KOPT-K1 (cell line): ENCODE data around the gene KCNAB3.

Experiments used
- H3K27ac ChIP-seq: fragments of 200-600 bp; sonication (generic); 2 replicates; pipeline ENCODE4 v1.5.1; 2016; ENCODE audit warnings: antibody characterized with exemption, mild to moderate bottlenecking, low read depth, low read length; ENCODE audit not compliant: poor library complexity, severe bottlenecking
- H3K36me3 ChIP-seq: fragments of 200-600 bp; sonication (generic); 2 replicates; pipeline ENCODE4 v1.5.1; 2017; ENCODE audit warnings: antibody characterized with exemption, mild to moderate bottlenecking, low read length, moderate library complexity; ENCODE audit not compliant: insufficient read depth
- H3K9me3 ChIP-seq: fragments of 200-600 bp; sonication (generic); 2 replicates; pipeline ENCODE4 v1.5.1; 2017; ENCODE audit warnings: antibody characterized with exemption, low read length, mild to moderate bottlenecking; ENCODE audit not compliant: insufficient read depth, poor library complexity, severe bottlenecking

KCNAB3 gene

DNA sequence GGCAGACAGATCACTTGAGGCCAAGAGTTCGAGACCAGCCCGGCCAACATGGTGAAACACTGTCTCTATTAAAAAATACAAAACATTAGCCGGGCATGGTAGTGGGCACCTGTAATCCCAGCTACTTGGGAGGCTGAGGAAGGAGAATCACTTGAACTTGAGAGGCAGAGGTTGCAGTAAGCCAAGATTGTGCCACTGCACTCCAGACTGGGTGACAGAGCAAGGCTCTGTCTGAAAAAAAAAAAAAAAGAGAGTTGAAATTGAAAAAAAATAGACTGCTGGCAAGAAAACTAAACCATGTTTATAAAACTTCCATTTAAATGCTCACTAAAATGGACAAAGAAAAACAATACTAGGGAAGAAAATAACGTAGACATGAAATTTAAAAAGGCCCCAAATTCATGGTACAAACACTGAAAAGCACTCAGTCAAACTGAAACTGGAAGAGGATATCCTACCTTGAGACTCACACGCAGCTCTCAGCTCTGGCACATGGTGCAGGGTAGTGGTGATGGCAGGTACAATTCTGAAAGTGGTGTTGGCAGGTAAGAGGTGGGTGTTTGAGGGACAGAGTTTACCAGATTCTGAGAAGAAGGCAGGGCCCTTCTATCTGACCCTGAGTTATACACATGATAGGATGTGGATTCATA is 21.6 kb upstream of the KCNAB3 start:
- no peaks in the 10 kb centered on the region for H3K9me3 ChIP-seq
- peaks cover 42% of the 10 kb centered on the region for H3K36me3 ChIP-seq
- no peak overlapping the region for H3K27ac ChIP-seq

DNA sequence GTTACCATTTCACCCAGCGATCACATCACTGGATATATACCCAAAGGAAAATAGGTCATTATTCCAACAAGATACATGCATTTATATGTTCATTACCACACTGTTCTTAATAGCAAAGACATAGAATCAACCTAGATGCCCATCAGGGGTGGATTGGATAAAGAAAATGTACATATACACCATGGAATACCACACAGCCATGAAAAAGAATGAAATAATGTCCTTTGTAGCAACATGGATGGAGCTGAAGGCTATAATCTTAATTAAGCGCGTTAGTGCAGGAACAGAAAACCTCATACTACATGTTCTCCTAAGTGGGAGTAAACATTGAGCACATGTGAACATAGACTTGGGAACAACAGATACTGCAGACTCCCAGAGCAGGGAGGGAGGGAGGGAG is 20.9 kb upstream of the KCNAB3 start:
- Histone ChIP-seq H3K36me3 (peaks cover 49% of the 10 kb centered on the region), H3K27ac (no peak overlapping the region), H3K9me3 (no peaks in the 10 kb centered on the region)

DNA sequence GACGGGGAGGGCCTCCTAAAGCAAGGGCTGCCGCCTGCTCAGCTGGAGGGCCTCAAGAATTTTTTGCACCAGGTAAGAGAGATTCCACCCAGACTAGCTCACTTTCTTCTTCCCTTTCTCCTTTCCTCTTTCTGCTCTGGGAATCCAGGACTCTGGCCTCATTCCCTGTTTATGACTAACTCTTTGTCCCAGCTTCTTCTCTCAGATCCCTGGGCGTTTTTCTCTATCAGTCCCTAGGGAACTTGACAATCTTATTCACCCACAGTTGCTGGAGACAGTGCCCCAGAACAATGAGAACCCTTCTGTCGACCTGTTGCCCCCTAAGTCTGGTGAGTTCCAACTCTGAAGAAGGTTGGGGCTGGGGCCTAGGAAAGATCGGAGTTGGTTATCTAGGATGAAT is 18.0 kb upstream of the KCNAB3 start:
- no peaks in the 10 kb centered on the region for H3K9me3 ChIP-seq
- H3K36me3 ChIP-seq = peaks cover 79% of the 10 kb centered on the region
- H3K27ac ChIP-seq = no peak overlapping the region

DNA sequence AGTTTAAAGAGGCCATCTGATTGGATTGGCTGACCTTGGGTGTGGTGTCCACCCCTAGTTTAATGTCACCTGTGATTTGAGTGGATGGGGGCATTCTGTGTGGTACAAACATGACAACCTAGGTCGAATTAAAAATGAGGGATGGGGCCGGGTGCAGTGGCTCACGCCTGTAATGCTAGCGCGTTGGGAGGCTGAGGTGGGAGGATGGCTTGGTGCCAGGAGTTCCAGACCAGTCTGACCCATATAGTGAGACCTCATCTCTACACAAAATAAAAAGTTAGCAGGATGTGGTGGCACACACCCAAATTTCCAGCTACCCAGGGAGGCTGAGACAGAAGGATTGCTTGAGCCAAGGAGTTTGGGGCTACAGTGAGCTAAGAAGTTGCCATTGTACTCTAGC is 16.8 kb upstream of the KCNAB3 start:
- Histone ChIP-seq H3K27ac (no peak overlapping the region), H3K36me3 (peaks cover 91% of the 10 kb centered on the region), H3K9me3 (no peaks in the 10 kb centered on the region)

DNA sequence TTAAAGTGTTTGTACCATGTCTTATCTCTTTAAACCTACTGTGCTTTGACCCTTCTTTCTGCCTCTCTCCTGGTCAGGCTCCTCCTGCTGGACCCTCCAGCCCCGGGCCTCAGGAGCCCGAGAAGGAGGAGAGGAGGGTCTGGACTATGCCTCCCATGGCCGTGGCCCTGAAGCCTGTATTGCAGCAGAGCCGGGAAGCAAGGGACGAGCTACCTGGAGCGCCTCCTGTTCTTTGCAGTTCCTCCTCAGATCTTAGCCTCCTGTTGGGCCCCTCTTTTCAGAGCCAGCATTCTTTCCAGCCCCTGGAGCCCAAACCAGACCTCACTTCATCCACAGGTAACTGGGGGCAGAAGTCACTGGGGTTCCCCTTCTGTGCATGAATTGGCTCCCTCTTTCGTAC is 16.0 kb upstream of the KCNAB3 start:
- Histone ChIP-seq H3K9me3 (no peaks in the 10 kb centered on the region), H3K27ac (no peak overlapping the region), H3K36me3 (peaks cover 98% of the 10 kb centered on the region)

DNA sequence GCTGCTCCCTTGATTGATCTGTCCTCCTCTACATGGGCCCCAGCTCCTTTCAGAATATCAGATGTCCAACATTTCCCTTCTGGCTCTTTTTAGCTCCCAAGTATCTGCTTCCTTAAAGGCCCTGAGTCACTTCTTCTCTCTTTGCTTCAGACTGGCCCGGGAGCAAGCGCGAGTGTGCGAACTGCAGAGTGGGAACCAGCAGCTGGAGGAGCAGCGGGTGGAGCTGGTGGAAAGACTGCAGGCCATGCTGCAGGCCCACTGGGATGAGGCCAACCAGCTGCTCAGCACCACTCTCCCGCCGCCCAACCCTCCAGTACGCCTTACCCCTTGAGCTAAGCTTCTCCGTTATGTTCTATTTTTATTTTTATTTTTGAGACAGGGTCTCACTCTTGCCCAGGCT is 14.7 kb upstream of the KCNAB3 start:
- Histone ChIP-seq H3K36me3 (peaks cover 98% of the 10 kb centered on the region), H3K9me3 (no peaks in the 10 kb centered on the region)

DNA sequence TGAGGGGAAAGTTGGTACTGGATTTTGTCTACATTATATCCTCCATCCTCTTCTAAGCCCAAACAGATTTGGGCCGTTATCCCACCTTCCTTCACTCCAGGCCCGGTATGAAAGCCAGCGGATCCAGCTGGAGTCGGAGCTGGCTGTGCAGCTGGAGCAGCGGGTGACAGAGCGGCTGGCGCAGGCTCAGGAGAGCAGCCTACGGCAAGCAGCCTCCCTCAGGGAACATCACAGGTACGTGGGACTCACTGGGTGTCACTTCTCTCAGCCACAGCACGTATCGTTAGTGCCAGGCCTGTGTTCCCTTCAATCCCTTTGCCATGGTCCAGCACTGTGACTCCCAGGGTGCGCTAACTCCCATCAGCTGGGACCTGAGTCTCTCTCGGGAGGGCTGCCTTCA is 13.6 kb upstream of the KCNAB3 start:
- Histone ChIP-seq H3K9me3 (no peaks in the 10 kb centered on the region), H3K27ac (no peak overlapping the region), H3K36me3 (peaks cover 98% of the 10 kb centered on the region)

More for the DNA sequence above, 14.7 kb upstream of the KCNAB3 start:
- no peak overlapping the region for H3K27ac ChIP-seq

DNA sequence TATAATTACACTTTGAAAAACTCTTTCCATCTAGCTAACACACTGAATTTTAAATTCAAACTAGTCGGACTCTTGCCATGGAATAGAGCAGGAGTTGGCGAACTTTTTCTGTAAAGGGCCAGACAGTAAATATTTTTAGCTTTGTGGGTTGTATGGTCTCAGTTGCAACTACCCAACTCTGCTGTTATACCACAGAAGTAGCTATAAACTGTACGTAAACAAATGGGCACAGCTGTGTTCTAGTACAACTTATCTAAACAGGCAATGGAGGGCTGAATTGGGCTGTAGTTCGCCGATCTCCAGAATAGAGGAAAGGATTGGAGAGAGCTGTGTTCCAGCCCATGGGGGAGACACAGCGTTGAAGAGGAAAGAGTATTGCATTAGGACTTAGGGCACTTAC is 11.1 kb upstream of the KCNAB3 start:
- Histone ChIP-seq H3K36me3 (peaks cover 96% of the 10 kb centered on the region), H3K9me3 (no peaks in the 10 kb centered on the region)

DNA sequence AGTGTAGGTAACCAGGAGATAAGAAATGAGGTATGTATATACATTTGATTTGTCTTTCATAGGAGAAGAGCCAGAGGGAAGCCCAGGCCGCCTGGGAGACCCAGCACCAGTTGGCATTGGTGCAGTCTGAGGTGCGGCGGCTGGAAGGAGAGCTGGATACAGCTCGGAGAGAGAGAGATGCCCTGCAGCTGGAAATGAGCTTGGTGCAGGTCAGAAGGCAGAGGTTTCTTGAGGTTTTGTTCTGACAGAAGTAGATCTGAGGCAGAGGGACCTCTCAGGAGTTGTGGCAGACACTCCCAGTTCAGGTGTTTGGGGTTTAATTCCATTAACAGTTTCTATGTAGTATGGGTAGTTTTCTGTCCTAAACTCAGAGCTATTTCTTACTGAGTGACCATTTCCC is 10.4 kb upstream of the KCNAB3 start:
- H3K36me3 ChIP-seq = peaks cover 94% of the 10 kb centered on the region
- H3K9me3 ChIP-seq = no peaks in the 10 kb centered on the region
- H3K27ac ChIP-seq = no peak overlapping the region

More for the DNA sequence above, 11.1 kb upstream of the KCNAB3 start:
- H3K27ac ChIP-seq = no peak overlapping the region

DNA sequence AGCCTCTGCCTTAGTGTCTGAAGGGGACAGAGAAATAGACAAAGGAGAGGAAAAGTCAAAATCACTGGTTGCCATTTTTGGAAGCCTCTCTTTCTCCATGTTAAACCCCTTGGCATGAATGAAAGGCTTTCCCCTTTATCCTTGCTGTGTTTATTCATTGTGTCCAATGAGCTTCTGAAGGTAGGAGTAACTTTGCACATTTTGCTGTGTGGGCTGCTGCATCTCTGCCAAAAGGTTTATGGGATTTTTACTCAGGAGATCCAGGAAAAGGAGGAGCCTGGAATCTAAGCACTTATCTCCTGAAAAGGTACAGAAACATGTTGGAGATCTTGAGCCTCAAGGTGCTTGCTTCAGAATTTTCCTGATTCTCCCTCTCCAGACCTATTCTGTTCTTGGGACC is 6.2 kb upstream of the KCNAB3 start:
- Histone ChIP-seq H3K36me3 (peaks cover 65% of the 10 kb centered on the region), H3K9me3 (no peaks in the 10 kb centered on the region), H3K27ac (no peak overlapping the region)

DNA sequence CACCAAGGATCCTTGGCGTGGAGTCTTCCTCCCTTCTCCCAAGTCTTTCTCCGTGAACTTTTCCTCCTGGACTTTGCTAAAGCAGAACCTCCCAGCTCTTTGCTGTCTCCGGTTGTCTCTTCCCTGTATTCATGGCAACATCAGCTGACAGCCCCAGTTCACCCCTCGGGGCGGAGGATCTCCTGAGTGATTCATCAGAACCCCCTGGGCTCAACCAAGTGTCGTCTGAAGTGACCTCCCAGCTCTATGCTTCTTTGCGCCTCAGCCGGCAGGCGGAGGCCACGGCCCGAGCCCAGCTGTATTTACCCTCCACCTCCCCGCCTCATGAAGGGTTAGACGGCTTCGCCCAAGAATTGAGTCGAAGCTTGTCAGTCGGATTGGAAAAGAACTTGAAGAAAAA is 3.3 kb upstream of the KCNAB3 start:
- peaks cover 36% of the 10 kb centered on the region for H3K36me3 ChIP-seq
- H3K27ac ChIP-seq = peak overlapping the region; percentile 92

DNA sequence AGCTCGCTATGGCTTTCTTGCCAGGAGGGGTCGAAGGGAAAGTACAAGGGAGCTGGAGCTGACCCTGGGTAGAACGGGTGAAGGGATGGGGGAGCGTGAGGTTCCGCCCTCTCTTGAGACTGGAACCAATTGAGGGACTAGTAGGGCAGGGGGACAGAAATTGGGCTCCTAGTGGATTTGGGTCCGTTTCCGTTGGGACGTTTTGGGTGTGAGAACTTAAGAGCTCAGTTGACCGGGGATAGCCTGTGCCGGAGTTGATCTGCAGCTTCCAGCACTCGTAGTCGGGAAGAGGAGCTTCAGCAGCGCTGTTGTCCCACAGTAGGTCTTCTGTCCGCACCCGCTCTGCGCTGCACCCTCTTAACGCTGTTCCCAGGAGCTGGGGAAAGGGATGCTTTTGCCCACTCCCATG is 2.8 kb upstream of the KCNAB3 start:
- peak overlapping the region; percentile 92 for H3K27ac ChIP-seq
- no peaks in the 10 kb centered on the region for H3K9me3 ChIP-seq
- H3K36me3 ChIP-seq = peaks cover 34% of the 10 kb centered on the region

More for the DNA sequence above, 3.3 kb upstream of the KCNAB3 start:
- no peaks in the 10 kb centered on the region for H3K9me3 ChIP-seq

DNA sequence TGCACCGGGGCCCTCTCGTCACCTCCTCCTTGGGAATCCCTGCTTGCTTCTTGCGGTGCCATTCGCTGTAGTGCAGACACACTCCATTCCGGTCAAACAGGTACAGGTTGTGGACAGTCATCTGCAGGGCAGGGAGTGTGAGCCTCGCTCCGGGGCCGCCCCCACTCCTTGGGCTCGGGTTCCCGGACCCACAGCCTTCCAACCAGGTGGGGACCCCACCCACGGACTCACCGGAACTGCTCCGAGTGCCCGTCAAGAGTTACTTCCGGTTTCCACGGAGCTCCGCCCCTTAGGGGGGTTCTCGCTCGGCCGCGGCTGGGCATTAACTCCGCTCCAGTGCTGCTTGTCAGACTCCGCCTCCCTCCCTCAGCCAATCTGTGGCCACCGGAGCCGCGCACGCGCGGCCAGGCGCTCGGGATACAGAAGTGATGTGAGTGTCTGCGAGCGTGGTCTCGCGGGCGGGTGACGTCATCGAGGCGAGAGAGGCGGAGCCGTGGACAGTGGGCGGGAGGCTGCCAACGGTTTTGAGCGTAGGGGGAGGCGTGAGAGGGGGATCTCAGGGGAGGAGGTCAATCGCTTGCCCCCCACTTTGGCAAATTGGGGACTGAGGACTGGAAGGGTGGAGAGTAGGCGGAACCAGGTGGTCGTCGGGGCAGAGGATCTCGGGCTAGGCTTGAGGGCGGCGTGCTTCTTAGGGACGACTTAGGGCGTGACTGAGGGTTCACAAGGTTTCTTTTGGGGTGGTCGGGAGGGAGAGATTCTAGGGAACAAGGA is 2.2 kb upstream of the KCNAB3 start, which contains the start of the genes CNTROB and TRAPPC1:
CNTROB (plus strand) TSS at position 498 of the 774 bp plus-strand sequence. CDS start 874 bp downstream, outside the sequence.
TRAPPC1 (minus strand) TSS at position 238 of the 774 bp plus-strand sequence; CDS start at position 121, 117 bp downstream.
- H3K27ac ChIP-seq = peak within 1 kb of the TSS; percentile 92
- no peaks in the 10 kb centered on the region for H3K9me3 ChIP-seq
- peaks cover 30% of the 10 kb centered on the region for H3K36me3 ChIP-seq

DNA sequence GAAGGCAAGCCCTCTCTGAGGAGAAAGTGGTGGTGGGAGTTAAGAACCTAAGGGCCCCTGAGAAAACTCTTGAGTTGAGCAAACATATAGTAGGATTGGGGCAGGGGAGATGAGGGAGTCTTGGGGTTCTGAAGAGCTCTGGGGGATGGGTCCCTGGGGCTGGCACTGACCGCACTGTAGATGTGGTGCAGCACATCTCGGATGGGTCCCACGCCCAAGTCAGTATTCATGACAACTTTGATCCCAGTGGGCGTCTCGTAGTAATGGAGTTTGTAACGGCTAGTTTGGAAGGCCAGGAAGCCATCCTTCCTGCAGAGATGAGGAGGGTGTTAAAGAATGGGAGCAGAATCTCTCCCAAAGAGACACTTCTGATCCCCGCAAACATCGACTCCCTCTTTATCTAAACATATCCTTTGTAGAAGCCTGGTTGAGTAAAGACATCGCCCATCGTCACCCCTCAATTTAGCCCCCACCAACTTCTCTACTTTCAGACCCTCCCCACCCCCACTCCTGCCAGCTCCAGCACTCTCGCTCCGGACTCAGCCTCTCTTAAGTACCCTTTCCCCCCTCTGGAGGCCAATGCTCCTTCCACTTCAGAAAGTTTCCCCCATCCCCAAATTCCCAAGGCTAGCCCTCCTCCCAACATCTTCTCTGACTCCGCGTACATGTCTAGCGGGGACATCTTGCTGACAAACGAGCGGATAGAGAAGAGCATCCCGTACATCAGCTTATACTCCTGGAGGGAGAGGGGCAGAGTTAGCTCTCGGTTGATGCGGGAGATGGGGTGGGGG is 1.4 kb upstream of the KCNAB3 start:
- H3K36me3 ChIP-seq = peaks cover 21% of the 10 kb centered on the region
- peak overlapping the region; percentile 92 for H3K27ac ChIP-seq
- no peaks in the 10 kb centered on the region for H3K9me3 ChIP-seq

DNA sequence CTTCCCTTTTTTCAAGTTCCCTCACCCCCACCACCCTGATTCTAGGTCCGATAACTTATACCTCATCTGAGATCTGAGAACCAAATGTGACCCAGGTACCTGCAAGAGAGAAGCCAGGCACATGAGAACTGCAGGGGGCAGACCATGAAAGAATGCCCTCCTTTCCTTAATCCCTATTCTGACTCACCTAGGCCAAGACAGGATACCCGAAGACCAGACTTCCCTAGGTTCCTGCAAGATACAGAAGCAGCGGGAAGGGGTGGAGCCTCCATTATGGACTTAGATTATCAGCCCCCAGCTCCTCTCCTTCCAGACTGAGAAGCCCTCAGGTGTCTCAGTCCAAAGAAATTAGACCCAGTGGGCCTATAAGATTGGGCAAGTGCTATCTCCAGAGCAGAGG is 2.1 kb downstream of the KCNAB3 start:
- no peaks in the 10 kb centered on the region; the same call in 1 of the 2 replicates for H3K36me3 ChIP-seq
- no peak overlapping the region for H3K27ac ChIP-seq
- H3K9me3 ChIP-seq = no peaks in the 10 kb centered on the region
